DOHH2 (cell line): ENCODE measurements around the gene IFNL4.

Experiments
- EZH2phosphoT487 ChIP-seq: fragments of 200-600 bp; sonication (generic); IDR thresholded peaks from 2 replicates; pipeline ENCODE4 v1.6.1; 2017; ENCODE audit warnings: borderline replicate concordance, mild to moderate bottlenecking, antibody characterized with exemption, low read length, moderate library complexity, mixed read lengths
- TF ChIP-seq, protein P1 (sequence below): fragments of 200-600 bp; sonication (generic); IDR thresholded peaks from one replicate; pipeline ENCODE4 v1.5.1; 2014; ENCODE audit warnings: antibody characterized with exemption, mild to moderate bottlenecking, low read depth, low read length; ENCODE audit not compliant: poor library complexity, severe bottlenecking

- TF ChIP-seq, protein P1, sequence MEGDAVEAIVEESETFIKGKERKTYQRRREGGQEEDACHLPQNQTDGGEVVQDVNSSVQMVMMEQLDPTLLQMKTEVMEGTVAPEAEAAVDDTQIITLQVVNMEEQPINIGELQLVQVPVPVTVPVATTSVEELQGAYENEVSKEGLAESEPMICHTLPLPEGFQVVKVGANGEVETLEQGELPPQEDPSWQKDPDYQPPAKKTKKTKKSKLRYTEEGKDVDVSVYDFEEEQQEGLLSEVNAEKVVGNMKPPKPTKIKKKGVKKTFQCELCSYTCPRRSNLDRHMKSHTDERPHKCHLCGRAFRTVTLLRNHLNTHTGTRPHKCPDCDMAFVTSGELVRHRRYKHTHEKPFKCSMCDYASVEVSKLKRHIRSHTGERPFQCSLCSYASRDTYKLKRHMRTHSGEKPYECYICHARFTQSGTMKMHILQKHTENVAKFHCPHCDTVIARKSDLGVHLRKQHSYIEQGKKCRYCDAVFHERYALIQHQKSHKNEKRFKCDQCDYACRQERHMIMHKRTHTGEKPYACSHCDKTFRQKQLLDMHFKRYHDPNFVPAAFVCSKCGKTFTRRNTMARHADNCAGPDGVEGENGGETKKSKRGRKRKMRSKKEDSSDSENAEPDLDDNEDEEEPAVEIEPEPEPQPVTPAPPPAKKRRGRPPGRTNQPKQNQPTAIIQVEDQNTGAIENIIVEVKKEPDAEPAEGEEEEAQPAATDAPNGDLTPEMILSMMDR: no peak
- no peak for TF ChIP-seq EZH2phosphoT487
These were observed 49.4 kb upstream of the IFNL4 start for GRCh38 chr19:39297931-39298634.
